ENCODE results near the gene NFKB2. TPM values are rescaled to one million over a fixed set of nuclear protein-coding genes. Genes with fewer than 3 reads are reported as not detected.
A peak's percentile ranks its signal among the peaks of the same experiment; 100 is the strongest.

NFKB2 gene
- total and polyA plus RNA-seq, 2 of the 8 experiments (the other 6 are each of a cell fraction or from before 2014, with no cell fraction given), result 20.4 to 31.4 TPM

DNA sequence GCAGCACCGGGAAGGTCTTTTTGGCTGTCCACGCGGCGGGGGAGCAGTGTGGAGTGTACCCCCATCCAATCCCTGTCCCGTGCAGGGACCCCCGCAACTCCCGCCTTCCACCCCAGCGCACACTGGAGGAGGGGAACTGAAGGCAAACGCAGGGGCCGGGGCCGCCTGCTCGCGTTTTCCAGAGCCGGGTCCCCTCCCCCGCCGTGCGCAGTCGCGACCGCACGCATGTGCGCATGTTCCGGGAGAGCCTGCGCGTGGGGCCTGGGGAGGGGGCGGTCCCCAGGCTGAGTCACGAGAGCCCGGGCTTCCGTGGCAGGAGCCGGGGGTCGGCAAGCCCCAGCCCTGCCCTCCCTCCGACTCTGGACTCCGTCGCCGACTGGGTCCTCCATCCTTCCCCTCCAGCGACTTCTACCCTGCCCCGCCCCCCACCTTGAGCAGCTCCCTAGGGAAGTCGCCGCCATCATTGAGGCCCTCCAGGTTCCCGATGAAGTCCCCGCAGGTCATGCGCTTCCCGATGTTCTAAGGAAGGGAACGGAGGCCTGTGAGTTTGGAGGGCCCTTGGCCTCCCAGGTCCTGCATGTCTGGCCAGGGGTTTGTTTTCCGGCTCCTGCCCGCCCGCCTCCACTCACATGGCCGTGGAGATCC is 15.0 kb downstream of the NFKB2 start (continued):
- TF ChIP-seq ASH2L (IDR thresholded peaks at IDR 0.05; ENCODE audit: low read length) (peak; percentile 62), KDM4A (IDR thresholded peaks at IDR 0.05; ENCODE audit: low read depth, low read length, severe bottlenecking) (peak; percentile 53), TAF1 (IDR thresholded peaks at IDR 0.05; ENCODE audit: low read depth, low read length) (no peak)
- TF ChIP-seq, protein P1, sequence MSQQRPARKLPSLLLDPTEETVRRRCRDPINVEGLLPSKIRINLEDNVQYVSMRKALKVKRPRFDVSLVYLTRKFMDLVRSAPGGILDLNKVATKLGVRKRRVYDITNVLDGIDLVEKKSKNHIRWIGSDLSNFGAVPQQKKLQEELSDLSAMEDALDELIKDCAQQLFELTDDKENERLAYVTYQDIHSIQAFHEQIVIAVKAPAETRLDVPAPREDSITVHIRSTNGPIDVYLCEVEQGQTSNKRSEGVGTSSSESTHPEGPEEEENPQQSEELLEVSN (IDR thresholded peaks at IDR 0.05), result no peak; the same call in 1 of the 2 replicates
